Coronary artery (tissue), 2 donors: ENCODE measurements around the gene HSD11B1L.

ENCODE experiments used
- DNase-seq: peaks from one replicate; pipeline ENCODE4 v3.0.0-alpha.2; 2017; ENCODE audit warnings: low spot score
- H3K27ac ChIP-seq, 2 donors: fragments of 200-600 bp; sonication (generic); one replicate each; pipeline ENCODE4 v1.5.1; 2016 to 2019
- H3K4me3 ChIP-seq: fragments of 200-600 bp; sonication (generic); 2 replicates; pipeline ENCODE4 v1.5.1; 2016; ENCODE audit warnings: mild to moderate bottlenecking, moderate library complexity
- CTCF ChIP-seq: fragments of 200-600 bp; sonication (generic); IDR thresholded peaks from one replicate; pipeline ENCODE4 v1.5.1; 2019; ENCODE audit warnings: antibody characterized with exemption

HSD11B1L gene

GRCh38 chr19:5665781-5666513 lies 14.9 kb upstream of the HSD11B1L start:
- DNase-seq, result no peak
- no peak for TF ChIP-seq CTCF
- Histone ChIP-seq H3K4me3 (no peak overlapping the region), H3K27ac (no peak overlapping the region)

GRCh38 chr19:5666921-5667610 lies 13.8 kb upstream of the HSD11B1L start:
- no peak for TF ChIP-seq CTCF
- Histone ChIP-seq H3K4me3 (no peak overlapping the region), H3K27ac (no peak overlapping the region)
- DNase-seq, result no peak

- no peak for TF ChIP-seq CTCF
- no peak for DNase-seq
- no peak overlapping the region for H3K27ac ChIP-seq
- H3K4me3 ChIP-seq, result no peak overlapping the region
Measured at GRCh38 chr19:5667751-5668271, 13.0 kb upstream of the HSD11B1L start.

GRCh38 chr19:5669212-5669611 lies 11.6 kb upstream of the HSD11B1L start:
- no peak overlapping the region for H3K4me3 ChIP-seq
- H3K27ac ChIP-seq, result no peak overlapping the region
- TF ChIP-seq CTCF, result no peak
- no peak for DNase-seq

GRCh38 chr19:5671600-5671999 lies 9.2 kb upstream of the HSD11B1L start:
- TF ChIP-seq CTCF, result no peak
- DNase-seq, result no peak
- no peak overlapping the region for H3K4me3 ChIP-seq
- no peak overlapping the region for H3K27ac ChIP-seq

GRCh38 chr19:5672708-5673459 lies 7.9 kb upstream of the HSD11B1L start:
- Histone ChIP-seq H3K27ac (no peak overlapping the region), H3K4me3 (no peak overlapping the region)
- TF ChIP-seq CTCF, result no peak
- no peak for DNase-seq
